Brain microvascular endothelial cell (primary cell): Measurements from ENCODE around the gene MDGA2.
A peak's percentile ranks its signal among the peaks of the same experiment; 100 is the strongest.
"Not testable (repeated sequence)": the region's sequence is repeated elsewhere in the genome, so short reads cannot be mapped to it uniquely, and the experiment has no call there.

Experiments used
- DNase-seq: peaks from one replicate; pipeline ENCODE4 v3.0.0-alpha.2; 2020
- H3K27ac ChIP-seq: fragments of 250-450 bp; sonication (Bioruptor Pico); 2 replicates; pipeline ENCODE4 v1.5.1; 2020; ENCODE audit warnings: mild to moderate bottlenecking, moderate library complexity
- H3K27me3 ChIP-seq: fragments of 250-450 bp; sonication (Bioruptor Pico); replicated peaks from 2 replicates; pipeline ENCODE4 v1.5.1; 2020; ENCODE audit warnings: mild to moderate bottlenecking
- H3K36me3 ChIP-seq: fragments of 250-450 bp; sonication (Bioruptor Pico); replicated peaks from 2 replicates; pipeline ENCODE4 v1.5.1; 2020; ENCODE audit warnings: mild to moderate bottlenecking
- H3K4me3 ChIP-seq: 2 replicates; pipeline ENCODE4 v1.5.1; 2011; ENCODE audit warnings: low read depth, mild to moderate bottlenecking, control low read depth, low read length, moderate library complexity
- in situ Hi-C: cut with HindIII; loops from 2 replicates; pipeline ENCODE4 v1.10.0; 2017; ENCODE audit warnings: low sequenced_read_pairs, low pct_ligation_motif_present
- TF ChIP-seq, protein P1 (sequence below): IDR thresholded peaks from 2 replicates; pipeline ENCODE4 v1.5.1; 2011; ENCODE audit warnings: low read depth, mild to moderate bottlenecking, moderate library complexity, low read length, control low read depth, inconsistent platforms; ENCODE audit errors: missing control alignments

The MDGA2 gene

DNA sequence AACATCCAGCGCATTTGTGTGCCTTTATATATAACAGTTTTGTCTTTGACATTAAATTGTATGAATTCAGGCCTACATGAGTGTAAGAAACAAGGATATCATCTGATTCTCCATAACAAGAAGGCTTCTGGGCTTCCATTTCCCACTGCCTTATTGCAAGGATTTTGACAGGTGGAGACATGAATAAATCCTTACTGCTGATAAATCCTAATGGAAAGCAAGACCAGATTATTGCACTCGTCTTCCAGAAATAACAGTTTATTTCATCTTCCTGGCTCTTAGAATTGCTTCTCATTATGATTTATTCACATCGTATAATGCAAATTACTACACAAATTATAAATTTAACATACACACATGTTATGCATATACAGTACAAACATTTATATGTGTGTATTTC is 348.1 kb downstream of the MDGA2 start:
- TF ChIP-seq, protein P1, sequence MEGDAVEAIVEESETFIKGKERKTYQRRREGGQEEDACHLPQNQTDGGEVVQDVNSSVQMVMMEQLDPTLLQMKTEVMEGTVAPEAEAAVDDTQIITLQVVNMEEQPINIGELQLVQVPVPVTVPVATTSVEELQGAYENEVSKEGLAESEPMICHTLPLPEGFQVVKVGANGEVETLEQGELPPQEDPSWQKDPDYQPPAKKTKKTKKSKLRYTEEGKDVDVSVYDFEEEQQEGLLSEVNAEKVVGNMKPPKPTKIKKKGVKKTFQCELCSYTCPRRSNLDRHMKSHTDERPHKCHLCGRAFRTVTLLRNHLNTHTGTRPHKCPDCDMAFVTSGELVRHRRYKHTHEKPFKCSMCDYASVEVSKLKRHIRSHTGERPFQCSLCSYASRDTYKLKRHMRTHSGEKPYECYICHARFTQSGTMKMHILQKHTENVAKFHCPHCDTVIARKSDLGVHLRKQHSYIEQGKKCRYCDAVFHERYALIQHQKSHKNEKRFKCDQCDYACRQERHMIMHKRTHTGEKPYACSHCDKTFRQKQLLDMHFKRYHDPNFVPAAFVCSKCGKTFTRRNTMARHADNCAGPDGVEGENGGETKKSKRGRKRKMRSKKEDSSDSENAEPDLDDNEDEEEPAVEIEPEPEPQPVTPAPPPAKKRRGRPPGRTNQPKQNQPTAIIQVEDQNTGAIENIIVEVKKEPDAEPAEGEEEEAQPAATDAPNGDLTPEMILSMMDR: no peak
- no peak overlapping the region for H3K4me3 ChIP-seq
- H3K27me3 ChIP-seq: no peaks in the 10 kb centered on the region
- no peaks in the 10 kb centered on the region for H3K36me3 ChIP-seq
- no peak overlapping the region for H3K27ac ChIP-seq
- in situ Hi-C loops: no loop called here
- DNase-seq: no peak

DNA sequence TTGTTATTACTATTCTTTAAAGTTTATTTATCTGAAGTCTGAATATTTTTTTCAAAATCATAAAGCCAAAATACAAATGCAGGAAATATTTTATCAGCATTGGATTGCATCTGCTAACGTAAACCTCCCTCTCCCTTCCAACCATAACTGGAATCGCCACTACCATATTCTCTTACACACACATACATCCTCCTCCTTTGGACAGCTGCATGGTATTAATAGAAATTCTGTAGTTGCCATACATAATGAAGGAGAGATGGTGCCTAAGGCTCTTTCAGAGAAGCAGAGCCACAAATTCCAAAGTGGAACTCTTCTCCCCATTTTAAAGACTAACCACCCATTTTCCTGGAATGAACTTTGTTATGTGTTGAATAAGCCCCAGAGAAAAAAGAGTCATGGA is 352.7 kb downstream of the MDGA2 start:
- TF ChIP-seq, protein P1: no peak
- in situ Hi-C loops: no loop called here
- no peaks in the 10 kb centered on the region for H3K36me3 ChIP-seq

DNA sequence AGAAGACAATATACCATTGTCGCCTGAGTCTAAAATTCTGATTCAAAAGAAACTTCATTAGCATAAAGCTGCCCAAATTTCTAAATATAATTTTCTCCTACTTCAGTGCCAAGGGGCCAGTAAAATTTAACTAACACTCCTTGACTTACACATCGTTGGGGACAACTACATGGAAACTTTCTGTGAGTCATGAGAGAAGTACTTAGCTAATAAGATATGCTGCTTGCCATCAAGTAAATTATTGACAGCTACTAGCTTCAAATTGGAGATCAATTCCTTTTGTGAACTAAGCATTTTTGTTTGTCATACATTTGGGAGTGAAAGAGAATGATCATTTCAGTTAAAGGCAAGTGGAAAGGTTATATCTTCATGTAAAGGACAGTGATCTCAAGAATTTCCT is 373.3 kb downstream of the MDGA2 start:
- no peaks in the 10 kb centered on the region for H3K36me3 ChIP-seq
- TF ChIP-seq, protein P1: no peak
- H3K27me3 ChIP-seq: no peaks in the 10 kb centered on the region
- DNase-seq: no peak
- no peak overlapping the region for H3K27ac ChIP-seq
- in situ Hi-C loops: no loop called here
- no peak overlapping the region for H3K4me3 ChIP-seq

More for the DNA sequence above, 352.7 kb downstream of the MDGA2 start:
- Histone ChIP-seq H3K27me3 (no peaks in the 10 kb centered on the region), H3K4me3 (no peak overlapping the region), H3K27ac (no peak overlapping the region)
- no peak for DNase-seq

DNA sequence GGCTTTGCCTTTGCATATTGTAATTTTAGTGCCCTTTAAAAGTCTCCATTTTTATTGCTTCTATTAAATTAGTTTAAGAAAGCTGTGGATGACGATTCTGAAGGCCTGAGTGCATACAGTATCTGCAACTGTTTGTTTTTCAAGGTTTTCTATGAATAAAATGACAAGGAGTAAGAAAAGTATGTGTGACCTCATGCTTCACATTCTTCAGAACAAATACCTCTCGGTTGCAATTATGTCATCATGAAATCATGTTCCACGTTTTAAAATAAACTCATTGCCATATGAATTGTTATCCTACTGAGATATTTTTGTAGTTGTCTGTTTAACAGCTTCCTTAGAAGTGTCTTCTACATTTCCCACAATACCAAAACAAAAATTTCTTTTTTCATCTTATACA is 374.6 kb downstream of the MDGA2 start:
- in situ Hi-C loops: no loop called here
- no peak overlapping the region for H3K4me3 ChIP-seq

DNA sequence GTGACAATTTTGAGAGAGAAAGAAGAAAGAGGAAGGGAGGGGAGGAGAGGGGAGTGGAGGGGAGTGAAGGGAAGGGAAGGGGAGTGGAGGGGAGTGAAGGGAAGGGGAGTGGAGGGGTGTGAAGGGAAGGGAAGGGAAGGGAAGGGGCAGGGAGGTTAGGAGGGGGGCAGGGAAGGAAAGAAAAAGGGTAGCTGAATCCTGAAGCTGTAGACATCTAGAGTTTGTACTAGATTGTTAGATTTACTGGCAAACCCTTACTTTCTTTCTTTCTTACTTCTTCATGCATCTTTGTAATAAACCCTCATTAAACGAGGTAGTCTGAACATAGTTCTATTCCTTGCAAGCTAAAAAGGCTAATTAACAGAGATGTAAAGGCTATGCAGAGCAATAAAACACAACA is 378.0 kb downstream of the MDGA2 start:
- in situ Hi-C loops: no loop called here
- H3K27ac ChIP-seq: no peak overlapping the region
- no peak for DNase-seq
- no peaks in the 10 kb centered on the region for H3K27me3 ChIP-seq
- TF ChIP-seq, protein P1: no peak
- no peaks in the 10 kb centered on the region for H3K36me3 ChIP-seq
- H3K4me3 ChIP-seq: no peak overlapping the region

More for the DNA sequence above, 374.6 kb downstream of the MDGA2 start:
- Histone ChIP-seq H3K27me3 (no peaks in the 10 kb centered on the region), H3K36me3 (no peaks in the 10 kb centered on the region), H3K27ac (no peak overlapping the region)
- TF ChIP-seq, protein P1: no peak
- peak; percentile 35 for DNase-seq

DNA sequence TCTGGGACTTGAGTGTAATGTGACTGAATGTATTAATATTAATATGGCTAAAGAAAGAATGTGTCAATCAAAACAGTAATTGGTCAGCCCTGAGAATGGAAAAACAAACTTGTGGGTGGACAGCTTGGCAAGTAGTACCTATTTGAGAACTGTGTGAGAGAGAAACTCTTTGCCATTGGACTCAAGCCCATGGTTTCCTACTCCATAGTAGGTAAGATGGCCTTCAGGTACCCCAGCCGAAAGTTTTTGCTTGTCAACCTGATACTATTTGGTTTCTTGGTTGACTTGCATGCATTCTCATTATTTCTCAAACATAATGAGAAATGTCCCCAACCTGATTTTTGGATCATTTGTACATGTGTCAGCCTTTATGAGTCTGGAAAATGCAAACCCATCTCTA is 391.1 kb downstream of the MDGA2 start:
- H3K4me3 ChIP-seq: no peak overlapping the region
- H3K36me3 ChIP-seq: no peaks in the 10 kb centered on the region
- in situ Hi-C loops: no loop called here
- DNase-seq: no peak
- no peaks in the 10 kb centered on the region for H3K27me3 ChIP-seq
- TF ChIP-seq, protein P1: no peak
- H3K27ac ChIP-seq: no peak overlapping the region

DNA sequence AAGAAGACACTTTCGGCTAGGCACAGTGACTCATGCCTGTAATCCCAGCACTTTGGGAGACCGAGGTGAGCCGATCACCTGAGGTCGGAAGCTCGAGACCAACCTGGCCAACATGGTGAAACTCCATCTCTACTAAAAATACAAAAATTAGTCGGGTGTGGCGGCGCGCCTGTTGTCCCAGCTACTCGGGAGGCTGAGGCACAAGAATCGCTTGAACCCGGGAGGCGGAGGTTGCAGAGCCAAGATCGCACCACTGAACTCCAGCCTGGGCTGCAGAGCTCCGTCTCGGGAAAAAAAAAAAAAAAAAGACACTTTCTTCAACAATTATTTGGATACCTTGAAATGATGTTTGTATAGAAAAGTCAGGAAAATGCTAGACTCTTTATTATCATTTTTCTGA is 393.6 kb downstream of the MDGA2 start:
- in situ Hi-C loops, H3K27ac ChIP-seq, H3K4me3 ChIP-seq, DNase-seq, H3K27me3 ChIP-seq, H3K36me3 ChIP-seq: not testable (repeated sequence)
